Breast epithelium (tissue), 3 donors: Measurements from ENCODE around the gene ITPR1.

Experiments used
- CTCF ChIP-seq, 3 donors: fragments of 450-650 bp; IDR thresholded peaks; one replicate each; pipeline ENCODE4 v1.5.1; 2016 to 2017; ENCODE audit warnings: antibody characterized with exemption in 3 of 3, mild to moderate bottlenecking in 3 of 3, moderate library complexity in 3 of 3
- POLR2A ChIP-seq: fragments of 450-650 bp; IDR thresholded peaks from one replicate; pipeline ENCODE4 v1.6.1; 2016; ENCODE audit warnings: antibody characterized with exemption, mild to moderate bottlenecking, moderate library complexity

- TF ChIP-seq CTCF (IDR thresholded peaks at IDR 0.05): no peak
- no peak for TF ChIP-seq POLR2A
Measured at GRCh38 chr3:4837374-4837930, 344.3 kb downstream of the ITPR1 start.
